ENCODE data around the gene H3-3A.
A peak's percentile ranks its signal among the peaks of the same experiment; 100 is the strongest.

The H3-3A gene

DNA sequence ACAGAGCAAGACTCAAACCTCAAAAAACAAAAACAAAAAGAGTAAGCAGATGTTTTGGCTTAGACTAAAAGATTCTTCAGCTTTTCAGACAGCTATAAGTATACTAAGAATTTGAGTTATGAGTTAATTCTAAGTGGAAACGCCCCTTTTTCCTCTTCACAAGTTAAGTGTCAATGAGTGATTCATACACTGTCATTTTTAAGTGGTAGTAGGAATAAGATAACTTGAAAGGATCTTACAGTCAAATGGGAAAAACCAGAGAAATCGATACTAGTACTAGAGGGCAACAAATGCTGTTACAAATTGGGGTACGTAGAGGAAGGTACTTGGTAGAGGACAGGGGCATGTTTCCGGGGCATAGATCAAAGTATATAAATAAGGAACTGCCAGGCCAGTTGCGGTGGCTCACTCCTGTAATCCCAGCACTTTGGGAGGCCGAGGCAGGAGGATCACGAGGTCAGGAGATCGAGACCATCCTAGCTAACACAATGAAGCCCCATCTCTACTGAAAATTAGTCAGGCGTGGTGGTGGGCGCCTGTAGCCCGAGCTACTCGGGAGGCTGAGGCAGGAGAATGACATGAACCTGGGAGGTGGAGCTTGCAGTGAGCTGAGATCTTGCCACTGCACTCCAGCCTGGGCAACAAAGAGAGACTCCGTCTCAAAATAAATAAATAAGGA, 7.4 kb downstream of the H3-3A start:
- H3K4me3 ChIP-seq (ENCODE audit: low read length), result no peak overlapping the region
- no peak for DNase-seq (ENCODE audit: low read depth)
- TF ChIP-seq CTCF (IDR thresholded peaks at IDR 0.05; ENCODE audit: insufficient read depth, low read depth, low read length, missing control alignments), result no peak

GRCh38 chr1:226072347-226072746, 9.8 kb downstream of the H3-3A start:
- TF ChIP-seq CTCF (IDR thresholded peaks at IDR 0.05; ENCODE audit: insufficient read depth, low read depth, low read length, missing control alignments), result no peak
- H3K4me3 ChIP-seq (ENCODE audit: low read length), result no peak overlapping the region
- no peak for DNase-seq (ENCODE audit: low read depth)

- no peak for DNase-seq (ENCODE audit: low read depth)
- no peak for TF ChIP-seq CTCF (IDR thresholded peaks at IDR 0.05; ENCODE audit: insufficient read depth, low read depth, low read length, missing control alignments)
- H3K4me3 ChIP-seq (ENCODE audit: low read length), result no peak overlapping the region
These were observed 10.9 kb downstream of the H3-3A start for GRCh38 chr1:226073184-226073950.

GRCh38 chr1:226074046-226074445, 11.5 kb downstream of the H3-3A start:
- no peak overlapping the region for H3K4me3 ChIP-seq (ENCODE audit: low read length)
- DNase-seq (ENCODE audit: low read depth), result no peak
- no peak for TF ChIP-seq CTCF (IDR thresholded peaks at IDR 0.05; ENCODE audit: insufficient read depth, low read depth, low read length, missing control alignments)

GRCh38 chr1:226076378-226076777, 13.9 kb downstream of the H3-3A start:
- no peak for TF ChIP-seq CTCF (IDR thresholded peaks at IDR 0.05; ENCODE audit: insufficient read depth, low read depth, low read length, missing control alignments)
- no peak overlapping the region for H3K4me3 ChIP-seq (ENCODE audit: low read length)
- DNase-seq (ENCODE audit: low read depth), result no peak

DNA sequence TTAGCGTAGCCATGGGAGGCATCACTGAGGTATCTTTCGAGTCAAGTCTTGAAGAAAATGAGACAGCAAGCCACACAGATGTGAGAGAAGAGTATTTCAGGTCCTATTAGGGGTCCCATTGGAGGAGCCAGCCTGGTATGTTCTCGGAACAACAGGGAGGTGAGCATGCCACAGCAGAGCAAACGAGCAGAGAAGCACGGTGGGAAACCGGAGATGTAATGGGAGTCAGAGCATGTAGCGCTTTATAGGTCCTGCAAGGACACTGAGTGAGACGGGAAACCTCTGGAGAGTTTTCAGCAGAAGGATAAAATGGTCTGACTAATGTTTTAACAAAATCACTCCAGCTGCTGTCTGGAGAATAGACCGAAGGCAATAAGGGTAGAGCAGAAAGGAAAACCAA, 15.9 kb downstream of the H3-3A start:
- no peak for DNase-seq (ENCODE audit: low read depth)
- H3K4me3 ChIP-seq (ENCODE audit: low read length), result no peak overlapping the region
- no peak for TF ChIP-seq CTCF (IDR thresholded peaks at IDR 0.05; ENCODE audit: insufficient read depth, low read depth, low read length, missing control alignments)

GRCh38 chr1:226082587-226082917, 20.0 kb downstream of the H3-3A start:
- TF ChIP-seq CTCF (IDR thresholded peaks at IDR 0.05; ENCODE audit: insufficient read depth, low read depth, low read length, missing control alignments), result no peak
- peak overlapping the region; percentile 62 for H3K4me3 ChIP-seq (ENCODE audit: low read length)
- no peak for DNase-seq (ENCODE audit: low read depth)
